ENCODE measurements around the gene HOXB2. TPM values are rescaled to one million over a fixed set of nuclear protein-coding genes. Genes with fewer than 3 reads are reported as not detected.

Gene HOXB2
- total RNA-seq, 1 experiment from 2014 or later = 3.0 TPM

DNA sequence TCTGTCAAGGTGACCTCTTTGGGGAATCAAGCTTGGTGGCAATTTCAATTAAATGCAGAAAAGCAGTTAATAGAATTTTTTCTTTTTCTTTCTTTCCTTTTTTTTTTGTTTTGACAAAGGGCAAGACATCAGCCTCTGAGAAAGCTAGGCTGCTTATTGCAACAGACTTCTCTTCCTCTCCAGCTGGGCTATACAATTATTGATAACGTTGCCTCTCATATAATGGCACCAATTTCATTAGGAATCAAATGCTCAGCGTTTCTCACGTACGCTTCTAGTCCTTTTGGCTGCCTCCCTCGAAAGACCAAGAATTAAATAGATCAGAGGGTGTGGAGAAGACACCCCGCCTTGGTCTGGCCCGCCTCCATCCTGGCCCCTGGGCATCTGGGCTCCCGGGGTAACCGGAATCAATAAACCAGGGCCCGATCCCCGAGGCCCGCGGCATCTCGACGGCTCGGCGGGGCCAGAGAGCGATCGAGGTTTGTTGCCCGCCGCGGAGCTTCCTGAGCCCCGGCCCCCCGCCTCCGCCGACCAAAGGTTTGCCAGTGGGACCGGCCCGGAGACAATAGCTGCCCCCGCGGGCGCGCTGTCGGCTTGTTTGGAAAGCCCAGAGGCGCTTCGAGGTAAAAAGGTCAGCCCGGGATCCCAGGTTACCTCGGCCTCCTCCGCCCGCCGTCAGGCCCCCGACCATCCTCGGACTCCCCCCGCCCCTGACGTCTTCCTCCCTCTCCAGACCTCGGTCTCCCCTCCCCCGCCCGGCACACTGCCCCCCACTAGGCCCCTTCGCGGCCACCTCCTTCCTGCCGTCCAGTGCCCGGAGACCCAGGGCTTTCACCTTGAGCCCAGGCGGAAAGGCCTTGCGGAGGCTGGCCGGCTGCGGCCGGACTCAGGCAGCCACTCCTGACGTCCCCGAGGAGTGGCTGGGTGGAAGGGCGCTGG, 18.0 kb downstream of the HOXB2 start:
- ChIA-PET CTCF (interaction anchor here (0.7 kb wide), 1 partner anchor 57 kb away, joined by 3 read pairs; no protein-coding TSS in a partner anchor), POLR2A (interaction anchor here (0.5 to 0.6 kb wide), 2 partner anchors 48 to 161 kb away, joined by 3 read pairs; no protein-coding TSS in a partner anchor)
- no peaks in the 10 kb centered on the region for H3K9me3 Mint-ChIP-seq (ENCODE audit: unreplicated experiment)
- DNase-seq (ENCODE audit: unreplicated experiment) = no peak
- TF ChIP-seq, protein P1, sequence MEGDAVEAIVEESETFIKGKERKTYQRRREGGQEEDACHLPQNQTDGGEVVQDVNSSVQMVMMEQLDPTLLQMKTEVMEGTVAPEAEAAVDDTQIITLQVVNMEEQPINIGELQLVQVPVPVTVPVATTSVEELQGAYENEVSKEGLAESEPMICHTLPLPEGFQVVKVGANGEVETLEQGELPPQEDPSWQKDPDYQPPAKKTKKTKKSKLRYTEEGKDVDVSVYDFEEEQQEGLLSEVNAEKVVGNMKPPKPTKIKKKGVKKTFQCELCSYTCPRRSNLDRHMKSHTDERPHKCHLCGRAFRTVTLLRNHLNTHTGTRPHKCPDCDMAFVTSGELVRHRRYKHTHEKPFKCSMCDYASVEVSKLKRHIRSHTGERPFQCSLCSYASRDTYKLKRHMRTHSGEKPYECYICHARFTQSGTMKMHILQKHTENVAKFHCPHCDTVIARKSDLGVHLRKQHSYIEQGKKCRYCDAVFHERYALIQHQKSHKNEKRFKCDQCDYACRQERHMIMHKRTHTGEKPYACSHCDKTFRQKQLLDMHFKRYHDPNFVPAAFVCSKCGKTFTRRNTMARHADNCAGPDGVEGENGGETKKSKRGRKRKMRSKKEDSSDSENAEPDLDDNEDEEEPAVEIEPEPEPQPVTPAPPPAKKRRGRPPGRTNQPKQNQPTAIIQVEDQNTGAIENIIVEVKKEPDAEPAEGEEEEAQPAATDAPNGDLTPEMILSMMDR (IDR thresholded peaks at IDR 0.05; ENCODE audit: unreplicated experiment) = no peak
- no peak overlapping the region for H3K27ac Mint-ChIP-seq (ENCODE audit: low read depth, unreplicated experiment)
- peaks cover 19% of the 10 kb centered on the region for H3K27me3 Mint-ChIP-seq (ENCODE audit: insufficient read depth, unreplicated experiment)
- intact Hi-C loops (cut with micrococcal nuclease) = no loop called here
- peaks cover 5% of the 10 kb centered on the region for H3K4me1 Mint-ChIP-seq (ENCODE audit: insufficient read depth, unreplicated experiment)
- no peak overlapping the region for H3K4me3 Mint-ChIP-seq (ENCODE audit: unreplicated experiment)
- no TSS peak for BruUV-seq (replicated peaks)
- no peaks in the 10 kb centered on the region for H3K36me3 Mint-ChIP-seq (ENCODE audit: insufficient read depth, unreplicated experiment)

DNA sequence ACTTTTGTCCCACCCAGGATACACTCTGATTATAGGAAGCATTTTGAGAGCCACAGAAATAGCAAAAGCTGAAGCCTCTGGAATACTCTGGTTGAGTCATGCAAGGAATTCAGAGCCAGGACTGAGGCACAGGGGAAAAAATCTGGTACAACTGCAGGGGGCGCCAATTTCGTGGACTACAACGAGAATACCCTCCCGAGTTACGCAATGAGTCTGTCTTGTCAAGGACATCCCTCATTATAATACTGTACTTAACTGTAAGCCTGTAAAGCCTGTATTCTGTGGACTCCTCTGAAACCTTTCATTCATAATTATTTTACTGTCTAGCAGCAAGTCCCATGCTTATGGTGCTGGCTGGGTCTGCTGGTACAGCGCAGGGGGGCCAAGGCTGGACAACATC, 21.9 kb downstream of the HOXB2 start:
- Mint-ChIP-seq H3K36me3 (ENCODE audit: insufficient read depth, unreplicated experiment) (no peaks in the 10 kb centered on the region), H3K4me1 (ENCODE audit: insufficient read depth, unreplicated experiment) (no peaks in the 10 kb centered on the region), H3K27ac (ENCODE audit: low read depth, unreplicated experiment) (no peak overlapping the region), H3K27me3 (ENCODE audit: insufficient read depth, unreplicated experiment) (peaks cover 19% of the 10 kb centered on the region), H3K9me3 (ENCODE audit: unreplicated experiment) (no peaks in the 10 kb centered on the region), H3K4me3 (ENCODE audit: unreplicated experiment) (no peak overlapping the region)
- no TSS peak for BruUV-seq (replicated peaks)
- POLR2A ChIA-PET = interaction anchor here (1.6 kb wide), 1 partner anchor 36 kb away, joined by 4 read pairs; no protein-coding TSS in a partner anchor
- CTCF ChIA-PET = no interaction called here
- intact Hi-C loops (cut with micrococcal nuclease) = no loop called here
- no peak for DNase-seq (ENCODE audit: unreplicated experiment)
- TF ChIP-seq, protein P1 (IDR thresholded peaks at IDR 0.05; ENCODE audit: unreplicated experiment) = no peak

DNA sequence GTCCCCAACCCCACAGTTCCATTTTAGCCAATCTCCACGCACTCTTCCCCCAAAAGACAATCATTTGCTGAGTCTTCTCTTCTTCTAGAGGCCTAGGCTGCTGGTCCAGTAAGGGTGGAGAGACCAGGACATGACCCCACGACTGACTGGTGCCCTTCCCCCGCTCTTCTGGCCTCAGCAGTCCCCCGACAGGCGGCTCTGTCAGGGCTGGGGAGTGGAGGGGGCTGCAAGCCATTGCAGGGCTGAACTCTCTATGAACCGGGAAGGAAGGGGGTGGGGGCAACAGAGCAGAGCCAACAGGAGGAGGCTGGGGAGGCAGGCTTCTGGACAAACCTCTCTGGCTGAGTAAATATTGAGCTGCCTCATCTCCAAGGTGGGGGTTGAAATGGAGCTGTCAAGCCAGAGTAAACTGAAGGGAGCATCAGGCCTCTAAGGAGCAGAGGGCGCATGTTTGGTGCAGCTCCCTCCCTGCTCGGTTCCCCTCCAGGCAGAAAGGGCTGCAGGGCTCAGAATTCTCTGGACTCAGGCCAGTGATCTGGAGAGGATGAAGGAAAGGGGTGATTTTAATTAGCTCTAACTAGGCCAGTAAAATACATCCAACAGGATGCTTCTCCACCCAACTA, 22.8 kb downstream of the HOXB2 start:
- H3K36me3 Mint-ChIP-seq (ENCODE audit: insufficient read depth, unreplicated experiment) = no peaks in the 10 kb centered on the region
- no peak for DNase-seq (ENCODE audit: unreplicated experiment)
- BruUV-seq (replicated peaks) = no TSS peak
- POLR2A ChIA-PET = interaction anchor here (0.6 to 1.6 kb wide), 2 partner anchors 37 to 39 kb away, joined by 3 to 4 read pairs; no protein-coding TSS in a partner anchor
- H3K27me3 Mint-ChIP-seq (ENCODE audit: insufficient read depth, unreplicated experiment) = peaks cover 28% of the 10 kb centered on the region
- H3K9me3 Mint-ChIP-seq (ENCODE audit: unreplicated experiment) = no peaks in the 10 kb centered on the region
- CTCF ChIA-PET = interaction anchor here (0.6 to 1.0 kb wide), 4 partner anchors 9 to 186 kb away, joined by 3 to 5 read pairs (median 4); no protein-coding TSS in a partner anchor
- intact Hi-C loops (cut with micrococcal nuclease) = no loop called here
- TF ChIP-seq, protein P1 (IDR thresholded peaks at IDR 0.05; ENCODE audit: unreplicated experiment) = no peak
- no peak overlapping the region for H3K27ac Mint-ChIP-seq (ENCODE audit: low read depth, unreplicated experiment)
- no peak overlapping the region for H3K4me3 Mint-ChIP-seq (ENCODE audit: unreplicated experiment)
- no peaks in the 10 kb centered on the region for H3K4me1 Mint-ChIP-seq (ENCODE audit: insufficient read depth, unreplicated experiment)

DNA sequence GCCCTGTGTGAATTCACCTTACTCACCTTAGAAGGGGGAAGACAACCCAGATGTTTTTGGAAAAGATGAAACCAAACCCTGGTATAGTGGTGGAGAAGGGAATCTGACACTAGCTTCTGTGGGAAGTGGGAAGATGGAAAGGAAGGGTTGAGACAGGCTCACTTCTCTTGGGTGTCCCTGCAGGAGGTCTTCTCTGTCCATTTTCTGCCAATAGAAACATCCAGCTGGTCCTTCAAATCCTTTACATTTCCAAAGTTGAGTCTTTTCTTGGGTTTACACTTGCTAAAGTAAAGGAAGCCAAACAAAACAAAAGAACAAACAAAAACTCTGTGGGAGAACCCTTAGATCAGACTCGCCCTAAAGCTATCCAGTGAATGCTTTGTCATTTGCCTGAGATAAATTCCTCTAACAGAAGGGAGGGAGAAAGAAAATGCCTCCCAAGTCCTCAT, 24.3 kb downstream of the HOXB2 start:
- Mint-ChIP-seq H3K4me3 (ENCODE audit: unreplicated experiment) (no peak overlapping the region), H3K9me3 (ENCODE audit: unreplicated experiment) (no peaks in the 10 kb centered on the region), H3K4me1 (ENCODE audit: insufficient read depth, unreplicated experiment) (peaks cover 6% of the 10 kb centered on the region), H3K27ac (ENCODE audit: low read depth, unreplicated experiment) (no peak overlapping the region), H3K27me3 (ENCODE audit: insufficient read depth, unreplicated experiment) (peaks cover 43% of the 10 kb centered on the region), H3K36me3 (ENCODE audit: insufficient read depth, unreplicated experiment) (no peaks in the 10 kb centered on the region)
- BruUV-seq (replicated peaks) = no TSS peak
- TF ChIP-seq, protein P1 (IDR thresholded peaks at IDR 0.05; ENCODE audit: unreplicated experiment) = no peak
- ChIA-PET POLR2A (interaction anchor here (0.6 kb wide), 1 partner anchor 332 kb away, joined by 7 read pairs; no protein-coding TSS in a partner anchor), CTCF (interaction anchor here (0.6 to 0.7 kb wide), 2 partner anchors 214 to 473 kb away, joined by 3 to 6 read pairs; partner anchors contain the start of gene NFE2L1)
- DNase-seq (ENCODE audit: unreplicated experiment) = no peak
- intact Hi-C loops (cut with micrococcal nuclease) = no loop called here

Measured in MCF 10A (cell line).